H9 (cell line): ENCODE data around the gene FGR. TPM values are rescaled to one million over a fixed set of nuclear protein-coding genes. Genes with fewer than 3 reads are reported as not detected.

Experiments
- DNase-seq: peaks from one replicate; pipeline ENCODE4 v3.0.0-alpha.2; 2017
- H2AFZ ChIP-seq: one replicate; pipeline ENCODE4 v1.6.1; 2013; ENCODE audit warnings: mild to moderate bottlenecking, low read length, control low read depth, moderate library complexity
- H2AK5ac ChIP-seq: 2 replicates; pipeline ENCODE4 v1.6.1; 2013; ENCODE audit warnings: low read length, control low read depth, mixed read lengths; ENCODE audit not compliant: insufficient read length
- H2BK120ac ChIP-seq: one replicate; pipeline ENCODE4 v1.6.1; 2013; ENCODE audit warnings: low read depth, mild to moderate bottlenecking, low read length, control low read depth, inconsistent platforms; ENCODE audit not compliant: poor library complexity, severe bottlenecking
- H2BK12ac ChIP-seq: 2 replicates; pipeline ENCODE4 v1.6.1; 2013; ENCODE audit warnings: low read length, control low read depth, mixed read lengths, low read depth; ENCODE audit not compliant: insufficient read length
- H2BK15ac ChIP-seq: 2 replicates; pipeline ENCODE4 v1.6.1; 2013; ENCODE audit warnings: low read depth, low read length, control low read depth
- H2BK20ac ChIP-seq: one replicate; pipeline ENCODE4 v1.6.1; 2013; ENCODE audit warnings: low read depth, mild to moderate bottlenecking, low read length, control low read depth, inconsistent platforms; ENCODE audit not compliant: poor library complexity, severe bottlenecking
- H2BK5ac ChIP-seq: 2 replicates; pipeline ENCODE4 v1.6.1; 2013; ENCODE audit warnings: low read length, control low read depth, mixed read lengths; ENCODE audit not compliant: insufficient read length
- H3K14ac ChIP-seq: 2 replicates; pipeline ENCODE4 v1.6.1; 2013; ENCODE audit warnings: low read length, control low read depth; ENCODE audit not compliant: insufficient read depth
- H3K18ac ChIP-seq: 2 replicates; pipeline ENCODE4 v1.6.1; 2013; ENCODE audit warnings: low read depth, mild to moderate bottlenecking, mixed read lengths, low read length, control low read depth; ENCODE audit not compliant: insufficient read length
- H3K23ac ChIP-seq: 2 replicates; pipeline ENCODE4 v1.6.1; 2013; ENCODE audit warnings: low read length, control low read depth, mixed read lengths, low read depth; ENCODE audit not compliant: insufficient read length
- H3K23me2 ChIP-seq: 2 replicates; pipeline ENCODE4 v1.6.1; 2013; ENCODE audit warnings: low read depth, mild to moderate bottlenecking, mixed read lengths, low read length, control low read depth; ENCODE audit not compliant: insufficient read length, poor library complexity, severe bottlenecking
- H3K27ac ChIP-seq: 2 replicates; pipeline ENCODE4 v1.5.1; 2013; ENCODE audit warnings: low read length, control low read depth, mixed read lengths, low read depth; ENCODE audit not compliant: insufficient read length
- H3K27me3 ChIP-seq: 2 replicates; pipeline ENCODE4 v1.6.1; 2013; ENCODE audit warnings: low read length, control low read depth, inconsistent platforms; ENCODE audit not compliant: insufficient read depth
- H3K4ac ChIP-seq: 2 replicates; pipeline ENCODE4 v1.6.1; 2013; ENCODE audit warnings: low read depth, mild to moderate bottlenecking, control low read depth, inconsistent platforms, low read length, moderate library complexity
- H3K4me1 ChIP-seq: 2 replicates; pipeline ENCODE4 v1.6.1; 2013; ENCODE audit warnings: low read length, control low read depth, inconsistent platforms; ENCODE audit not compliant: insufficient read depth
- H3K4me2 ChIP-seq: 2 replicates; pipeline ENCODE4 v1.6.1; 2013; ENCODE audit warnings: low read length, control low read depth, mixed read lengths; ENCODE audit not compliant: insufficient read length, insufficient read depth
- H3K56ac ChIP-seq: 2 replicates; pipeline ENCODE4 v1.6.1; 2013; ENCODE audit warnings: low read depth, mild to moderate bottlenecking, mixed read lengths, low read length, control low read depth; ENCODE audit not compliant: insufficient read length
- H3K79me1 ChIP-seq: 2 replicates; pipeline ENCODE4 v1.6.1; 2013; ENCODE audit warnings: low read depth, mild to moderate bottlenecking, moderate library complexity, low read length, control low read depth, inconsistent platforms; ENCODE audit not compliant: insufficient read depth, poor library complexity, severe bottlenecking
- H3K79me2 ChIP-seq: 2 replicates; pipeline ENCODE4 v1.6.1; 2013; ENCODE audit warnings: low read length, control low read depth, inconsistent platforms; ENCODE audit not compliant: insufficient read depth
- H3K9ac ChIP-seq: 2 replicates; pipeline ENCODE4 v1.6.1; 2013; ENCODE audit warnings: low read length, control low read depth, mixed read lengths; ENCODE audit not compliant: insufficient read length; ENCODE audit errors: extremely low read depth
- H3K9me3 ChIP-seq: one replicate; pipeline ENCODE4 v1.6.1; 2013; ENCODE audit warnings: low read depth, low read length, inconsistent platforms; ENCODE audit not compliant: control insufficient read depth
- H3T11ph ChIP-seq: one replicate; pipeline ENCODE4 v1.6.1; 2013; ENCODE audit warnings: mild to moderate bottlenecking, low read length, control low read depth, inconsistent platforms
- H4K20me1 ChIP-seq: one replicate; pipeline ENCODE4 v1.6.1; 2013; ENCODE audit not compliant: control insufficient read depth, insufficient read length, insufficient read depth
- H4K5ac ChIP-seq: 2 replicates; pipeline ENCODE4 v1.6.1; 2013; ENCODE audit warnings: low read depth, mild to moderate bottlenecking, mixed read lengths, low read length, control low read depth; ENCODE audit not compliant: insufficient read length
- H4K8ac ChIP-seq: replicated peaks from 2 replicates; pipeline ENCODE4 v1.6.1; 2013; ENCODE audit warnings: low read length, control low read depth, mixed read lengths, low read depth; ENCODE audit not compliant: insufficient read length
- H4K91ac ChIP-seq: 2 replicates; pipeline ENCODE4 v1.6.1; 2013; ENCODE audit warnings: low read depth, mild to moderate bottlenecking, moderate library complexity, mixed read lengths, low read length, control low read depth; ENCODE audit not compliant: insufficient read length
- H3K27ac Mint-ChIP-seq, 3 experiments: 2 replicates in 2 of 3; 3 replicates in 1 of 3; pipeline ENCODE4 v1.8.0; 2020 to 2021; ENCODE audit warnings: mixed read lengths in 3 of 3, mild to moderate bottlenecking in 1 of 3, moderate library complexity in 1 of 3
- H3K27me3 Mint-ChIP-seq: 2 replicates; pipeline ENCODE4 v1.8.0; 2021; ENCODE audit warnings: low read depth, mild to moderate bottlenecking, moderate library complexity, mixed read lengths
- H3K36me3 Mint-ChIP-seq, 3 experiments: 2 replicates in 2 of 3; 3 replicates in 1 of 3; pipeline ENCODE4 v1.8.0; 2020 to 2021; ENCODE audit warnings: low read depth in 3 of 3, mixed read lengths in 3 of 3; ENCODE audit not compliant: insufficient read depth in 1 of 3
- H3K4me1 Mint-ChIP-seq, 2 experiments: 2 replicates each; pipeline ENCODE4 v1.8.0; 2020; ENCODE audit warnings: mixed read lengths in 2 of 2
- H3K4me3 Mint-ChIP-seq, 2 experiments: 2 replicates in 1 of 2; 3 replicates in 1 of 2; pipeline ENCODE4 v1.8.0; 2020 to 2021; ENCODE audit warnings: mild to moderate bottlenecking in 2 of 2, mixed read lengths in 2 of 2, moderate library complexity in 1 of 2
- H3K9me3 Mint-ChIP-seq, 2 experiments: 2 replicates in 1 of 2; 3 replicates in 1 of 2; pipeline ENCODE4 v1.8.0; 2020; ENCODE audit warnings: mild to moderate bottlenecking in 2 of 2, mixed read lengths in 2 of 2, moderate library complexity in 1 of 2
- CTCF ChIP-seq: fragments of 200-600 bp; sonication (generic); conservative IDR thresholded peaks from 3 replicates; pipeline ENCODE4 v1.8.0; 2021; ENCODE audit warnings: antibody characterized with exemption, mild to moderate bottlenecking
- WGBS: extraction: QIAGEN DNeasy Blood & Tissue Kit; methylation state at CpG from one replicate; pipeline ENCODE4 v1.1.7; 2013; ENCODE audit warnings: missing lambda C conversion rate, low lambda C conversion rate, mixed read lengths; ENCODE audit not compliant: insufficient read length; ENCODE audit errors: extremely low coverage; 5-methylcytosine and 5-hydroxymethylcytosine counted together
- total RNA-seq: library from RNA; stranded (reverse); gene quantifications from 2 replicates; pipeline ENCODE4 v1.2.1, GENCODE V29; 2021

The FGR gene
- total RNA-seq, 1 experiment from 2014 or later: not detected

- no CpG with 5 or more reads among the region's 3 CpGs for WGBS
- DNase-seq: peak; percentile 72
- H3K9me3 ChIP-seq: no peaks in the 10 kb centered on the region
- H3K4me1 ChIP-seq: peaks cover 24% of the 10 kb centered on the region
- H2BK20ac ChIP-seq: no peak overlapping the region
- H3K36me3 Mint-ChIP-seq: 0 out of 7 replicates have a peak, but pooled peaks cover 0 to 1% (median 0%) of the 10 kb centered on the region in 3 experiments
- H2BK12ac ChIP-seq: no peak overlapping the region
- H2BK5ac ChIP-seq: no peak overlapping the region
- no peak overlapping the region for H3K56ac ChIP-seq
- no peak overlapping the region for H3T11ph ChIP-seq
- no peak overlapping the region for H3K27ac ChIP-seq
- H4K20me1 ChIP-seq: peaks cover 6% of the 10 kb centered on the region
- H2BK120ac ChIP-seq: no peak overlapping the region
- no peak overlapping the region for H2BK15ac ChIP-seq
- H3K79me2 ChIP-seq: peaks cover 22% of the 10 kb centered on the region; the same call in 1 of the 2 replicates
- H4K8ac ChIP-seq: no peak overlapping the region
- H3K18ac ChIP-seq: no peak overlapping the region
- no peaks in the 10 kb centered on the region for H3K27me3 ChIP-seq
- no peak overlapping the region for H4K91ac ChIP-seq
- H3K9ac ChIP-seq: no peak overlapping the region
- H3K4ac ChIP-seq: no peak overlapping the region
- no peaks in the 10 kb centered on the region for H3K27me3 Mint-ChIP-seq
- no peak overlapping the region for H2AK5ac ChIP-seq
- no peak for TF ChIP-seq CTCF
- peaks cover 2% of the 10 kb centered on the region for H3K79me1 ChIP-seq
- no peak overlapping the region; a peak in 1 of 5 replicates for H3K4me3 Mint-ChIP-seq
- H3K23ac ChIP-seq: no peak overlapping the region
- H3K27ac Mint-ChIP-seq: peak overlapping the region in 1 of 3 experiments; percentile 62; a peak in 1 of 7 replicates
- H3K4me2 ChIP-seq: no peak overlapping the region
- H4K5ac ChIP-seq: no peak overlapping the region
- H3K4me1 Mint-ChIP-seq: peaks cover 33 to 42% of the 10 kb centered on the region in 2 experiments
- H3K23me2 ChIP-seq: peaks cover 3% of the 10 kb centered on the region
- H2AFZ ChIP-seq: no peak overlapping the region
- H3K14ac ChIP-seq: no peak overlapping the region; the same call in 1 of the 2 replicates
- H3K9me3 Mint-ChIP-seq: no peaks in the 10 kb centered on the region
Measured at GRCh38 chr1:27598295-27598687, 36.7 kb downstream of the FGR start.
